Stimulated activated naive CD8-positive, alpha-beta T cell treated with anti-CD3 and anti-CD28 coated beads, Interleukin-15, amount 100 ng/mL, for 72 hours (primary cell): ENCODE measurements around the gene ACTL7B.
A peak's percentile ranks its signal among the peaks of the same experiment; 100 is the strongest.
"Not testable (repeated sequence)": the region's sequence is repeated elsewhere in the genome, so short reads cannot be mapped to it uniquely, and the experiment has no call there.

Source experiments
- ATAC-seq: fragments of 150-1000 bp; cut with Tn5 transposase; 2 replicates; pipeline ENCODE4 v1.10.0; 2021; ENCODE audit warnings: mild to moderate bottlenecking, moderate library complexity
- DNase-seq, 2 donors: peaks; one replicate each; pipeline ENCODE4 v3.0.0; 2021 to 2022
- H3K27ac Mint-ChIP-seq, 2 donors: one replicate each; pipeline ENCODE4 v1.8.0; 2022; ENCODE audit warnings: mild to moderate bottlenecking in 2 of 2, mixed read lengths in 2 of 2, moderate library complexity in 2 of 2
- H3K27me3 Mint-ChIP-seq: one replicate; pipeline ENCODE4 v1.8.0; 2022; ENCODE audit warnings: mixed read lengths
- H3K4me1 Mint-ChIP-seq: one replicate; pipeline ENCODE4 v1.8.0; 2022; ENCODE audit warnings: mild to moderate bottlenecking, mixed read lengths
- H3K4me3 Mint-ChIP-seq, 2 donors: one replicate each; pipeline ENCODE4 v1.8.0; 2022; ENCODE audit warnings: mild to moderate bottlenecking in 2 of 2, mixed read lengths in 2 of 2, moderate library complexity in 1 of 2
- H3K9me3 Mint-ChIP-seq, 2 donors: one replicate each; pipeline ENCODE4 v1.8.0; 2022; ENCODE audit warnings: mixed read lengths in 2 of 2

The ACTL7B gene, protein sequence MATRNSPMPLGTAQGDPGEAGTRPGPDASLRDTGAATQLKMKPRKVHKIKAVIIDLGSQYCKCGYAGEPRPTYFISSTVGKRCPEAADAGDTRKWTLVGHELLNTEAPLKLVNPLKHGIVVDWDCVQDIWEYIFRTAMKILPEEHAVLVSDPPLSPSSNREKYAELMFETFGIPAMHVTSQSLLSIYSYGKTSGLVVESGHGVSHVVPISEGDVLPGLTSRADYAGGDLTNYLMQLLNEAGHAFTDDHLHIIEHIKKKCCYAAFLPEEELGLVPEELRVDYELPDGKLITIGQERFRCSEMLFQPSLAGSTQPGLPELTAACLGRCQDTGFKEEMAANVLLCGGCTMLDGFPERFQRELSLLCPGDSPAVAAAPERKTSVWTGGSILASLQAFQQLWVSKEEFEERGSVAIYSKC

DNA sequence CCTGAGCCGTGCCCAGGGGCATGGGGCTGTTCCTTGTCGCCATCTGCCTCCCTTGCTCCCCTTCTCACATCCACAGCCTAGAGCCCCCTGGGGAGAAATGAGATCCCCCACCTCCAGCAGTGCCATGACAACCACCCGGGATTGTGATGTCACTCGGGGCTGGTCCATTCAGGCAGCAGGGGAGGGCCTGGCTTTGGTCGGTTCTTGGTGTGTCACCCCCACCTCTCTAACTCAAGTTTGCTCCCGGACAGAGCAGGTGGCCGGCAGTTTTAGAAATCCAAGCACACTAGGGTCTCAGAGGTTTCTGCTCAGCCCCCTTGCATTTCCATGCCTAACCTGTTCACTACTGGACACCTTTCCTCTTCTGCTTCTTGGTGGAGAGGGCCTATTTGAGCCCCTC lies at the start of gene ACTL7B:
TSS of gene ACTL7B (minus strand) at position 99 of the 400 bp plus-strand sequence. CDS start at position 43, 56 bp downstream.
- no peak for DNase-seq
- Mint-ChIP-seq H3K27ac (no peak within 1 kb of the TSS), H3K4me3 (no peak within 1 kb of the TSS), H3K27me3 (no peaks in the 10 kb centered on the region), H3K4me1 (peaks cover 10% of the 10 kb centered on the region), H3K9me3 (no peaks in the 10 kb centered on the region)
- ATAC-seq = no peak

DNA sequence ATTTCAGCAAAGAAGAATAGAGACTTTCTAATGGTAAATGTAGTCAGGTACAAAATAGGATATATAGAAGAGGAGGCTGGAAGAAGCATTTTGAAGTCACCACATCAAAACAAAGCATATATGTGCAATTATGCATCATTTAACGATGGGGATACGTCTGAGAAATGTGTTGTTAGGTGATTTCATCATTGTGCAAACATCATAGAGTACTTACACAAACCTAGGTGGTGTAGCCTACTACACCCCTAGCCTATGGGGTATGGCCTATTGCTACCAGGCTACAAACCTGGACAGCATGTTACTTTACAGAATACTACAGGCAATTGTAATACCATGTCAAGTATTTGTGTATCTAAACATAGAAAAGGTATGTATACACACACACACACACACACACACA lies 49.7 kb upstream of the ACTL7B start:
- Mint-ChIP-seq H3K9me3 (no peaks in the 10 kb centered on the region), H3K27me3 (no peaks in the 10 kb centered on the region), H3K4me3 (no peak overlapping the region), H3K27ac (no peak overlapping the region), H3K4me1 (no peaks in the 10 kb centered on the region)
- ATAC-seq (no peak), DNase-seq (no peak)

DNA sequence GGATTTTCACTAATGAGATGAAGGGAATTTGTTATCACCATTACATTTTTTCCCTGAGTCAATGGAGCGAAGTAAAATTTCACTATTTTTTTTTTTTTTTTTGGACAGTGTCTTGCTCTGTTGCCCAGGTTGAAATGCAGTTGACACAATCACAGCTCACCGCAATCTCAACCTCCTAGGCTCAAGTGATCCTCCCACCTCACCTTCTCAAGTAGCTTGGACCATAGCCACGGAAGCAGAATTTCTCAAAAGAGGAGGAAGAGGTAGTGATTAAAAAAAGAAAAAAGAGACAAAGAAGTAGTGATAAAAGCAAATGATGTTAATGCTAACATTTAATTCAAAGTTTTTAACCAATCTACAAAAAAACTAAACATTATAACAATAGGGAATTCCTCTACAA lies 48.4 kb upstream of the ACTL7B start:
- H3K27me3 Mint-ChIP-seq = no peaks in the 10 kb centered on the region
- H3K4me3 Mint-ChIP-seq = no peak overlapping the region
- DNase-seq (no peak), ATAC-seq (no peak)
- no peaks in the 10 kb centered on the region for H3K9me3 Mint-ChIP-seq
- peak overlapping the region in 1 of 2 donors; percentile 28 for H3K27ac Mint-ChIP-seq
- H3K4me1 Mint-ChIP-seq = no peaks in the 10 kb centered on the region

DNA sequence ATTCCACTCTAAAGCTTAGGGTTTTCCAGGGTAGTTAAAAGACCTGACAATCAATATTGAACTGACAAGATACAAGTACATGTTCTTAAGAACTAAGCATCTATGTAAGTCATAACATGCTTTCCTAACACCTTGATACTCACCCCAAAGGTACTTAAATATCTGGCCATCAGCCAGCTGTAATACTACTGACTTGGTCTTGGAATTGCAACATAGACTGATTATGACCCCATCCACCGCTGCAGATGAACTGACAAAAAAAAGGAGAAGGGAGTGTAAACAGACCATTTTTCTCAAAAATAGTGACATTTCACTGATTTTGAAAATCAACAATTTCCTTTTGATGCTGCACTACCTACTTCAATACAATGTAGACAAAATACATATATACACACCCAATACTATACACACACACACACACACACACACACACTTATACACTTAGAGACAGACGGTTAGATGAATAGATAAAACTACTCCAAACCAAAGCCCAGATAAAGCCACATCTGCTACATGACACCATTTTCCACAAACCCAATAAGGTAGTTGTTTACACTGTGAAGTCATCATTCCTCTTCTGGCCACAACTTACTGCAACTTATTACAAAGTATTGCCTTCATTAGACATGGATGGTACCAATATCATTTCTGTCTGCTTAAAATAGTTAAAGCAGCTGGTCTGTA lies 47.8 kb upstream of the ACTL7B start:
- H3K27me3 Mint-ChIP-seq = no peaks in the 10 kb centered on the region
- H3K9me3 Mint-ChIP-seq = no peaks in the 10 kb centered on the region
- DNase-seq (no peak), ATAC-seq (no peak)
- H3K27ac Mint-ChIP-seq = no peak overlapping the region
- H3K4me3 Mint-ChIP-seq = no peak overlapping the region
- no peaks in the 10 kb centered on the region for H3K4me1 Mint-ChIP-seq

DNA sequence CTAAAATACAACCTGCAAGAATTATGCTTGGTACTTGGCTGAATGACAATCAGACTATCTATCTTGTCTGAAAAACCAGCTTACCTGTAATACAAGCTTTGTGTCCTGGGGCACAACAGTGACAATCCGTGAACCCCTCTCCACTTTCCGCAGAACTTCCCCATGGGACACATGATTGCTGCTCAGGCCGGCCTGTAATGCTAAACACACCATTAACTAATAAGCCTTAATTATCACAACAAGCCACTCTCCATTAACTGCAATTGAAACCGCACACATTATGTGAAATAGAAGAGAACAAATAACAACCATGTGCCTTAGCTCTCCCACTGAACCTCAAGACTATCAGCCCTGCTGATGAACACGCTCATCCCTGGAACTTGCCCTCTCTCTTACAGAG lies 44.4 kb upstream of the ACTL7B start:
- no peaks in the 10 kb centered on the region for H3K4me1 Mint-ChIP-seq
- no peaks in the 10 kb centered on the region for H3K9me3 Mint-ChIP-seq
- H3K4me3 Mint-ChIP-seq = no peak overlapping the region
- H3K27ac Mint-ChIP-seq = no peak overlapping the region
- no peaks in the 10 kb centered on the region for H3K27me3 Mint-ChIP-seq
- DNase-seq (no peak), ATAC-seq (no peak)

DNA sequence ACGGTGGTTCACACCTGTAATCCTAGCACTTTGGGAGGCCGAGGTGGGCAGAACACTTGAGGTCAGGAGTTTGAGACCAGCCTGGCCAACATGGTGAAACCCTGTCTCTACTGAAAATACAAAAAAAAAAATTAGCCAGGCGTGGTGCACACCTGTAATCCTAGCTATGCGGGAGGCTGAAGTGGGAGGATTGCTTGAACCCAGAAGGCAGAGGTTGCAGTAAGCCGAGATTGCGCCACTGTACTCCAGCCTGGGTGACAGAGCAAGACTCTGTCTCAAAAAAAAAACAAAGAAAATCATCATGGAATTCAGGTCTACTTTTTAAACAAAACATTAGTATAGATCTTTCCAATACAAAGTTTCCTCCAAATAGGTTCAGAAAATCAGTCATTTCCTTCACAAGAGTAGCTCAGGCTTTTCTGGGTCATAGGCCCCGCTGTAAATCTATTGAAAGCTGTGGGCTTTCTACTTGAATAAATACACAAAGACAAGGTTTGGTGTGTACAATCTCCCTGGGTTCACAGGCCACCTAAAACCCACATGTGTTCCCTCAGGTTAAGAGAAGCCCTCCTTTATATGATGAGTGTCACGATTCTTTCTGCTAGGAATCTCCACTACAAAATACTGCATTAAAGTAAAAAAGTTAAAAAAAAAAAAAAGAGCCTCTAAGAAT lies 43.4 kb upstream of the ACTL7B start:
- H3K27me3 Mint-ChIP-seq, H3K27ac Mint-ChIP-seq, ATAC-seq, H3K4me1 Mint-ChIP-seq, H3K4me3 Mint-ChIP-seq, DNase-seq, H3K9me3 Mint-ChIP-seq: not testable (repeated sequence)

DNA sequence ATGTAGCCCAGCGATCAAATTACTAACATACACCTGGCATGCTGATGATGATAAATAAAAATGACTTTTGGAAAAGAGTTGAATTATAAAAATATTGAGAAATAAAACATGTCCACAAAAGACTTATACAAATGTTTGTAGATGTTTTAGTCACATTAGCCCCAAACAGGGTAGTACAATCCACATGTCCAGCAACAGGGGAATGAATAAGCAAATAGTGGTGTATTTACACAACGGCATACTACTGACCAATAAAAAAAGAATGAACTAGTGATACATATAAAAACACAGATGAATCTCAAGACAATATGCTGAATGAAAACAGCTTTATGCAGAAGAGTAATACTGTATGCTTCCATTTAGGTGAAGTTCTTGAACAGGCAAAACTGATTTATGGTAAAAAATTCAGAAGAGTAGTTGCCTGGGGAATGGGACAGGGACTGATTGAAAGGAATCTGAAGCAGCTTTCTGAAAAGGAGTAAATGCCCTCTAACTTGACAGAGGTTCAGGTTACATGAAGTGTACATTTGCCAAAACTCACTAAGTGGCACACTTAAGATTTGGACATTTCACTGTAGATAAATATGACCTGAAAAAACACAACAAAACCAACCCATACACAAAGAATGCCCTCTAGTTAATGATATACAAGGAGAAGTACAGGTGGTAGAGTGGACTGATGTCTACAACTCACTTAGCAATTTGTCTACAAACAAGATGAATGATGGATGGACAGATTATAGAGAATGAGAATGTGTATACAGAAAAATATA lies 41.7 kb upstream of the ACTL7B start:
- Mint-ChIP-seq H3K27ac (no peak overlapping the region), H3K4me1 (no peaks in the 10 kb centered on the region), H3K4me3 (no peak overlapping the region), H3K9me3 (no peaks in the 10 kb centered on the region), H3K27me3 (no peaks in the 10 kb centered on the region)
- DNase-seq = no peak
- no peak for ATAC-seq

DNA sequence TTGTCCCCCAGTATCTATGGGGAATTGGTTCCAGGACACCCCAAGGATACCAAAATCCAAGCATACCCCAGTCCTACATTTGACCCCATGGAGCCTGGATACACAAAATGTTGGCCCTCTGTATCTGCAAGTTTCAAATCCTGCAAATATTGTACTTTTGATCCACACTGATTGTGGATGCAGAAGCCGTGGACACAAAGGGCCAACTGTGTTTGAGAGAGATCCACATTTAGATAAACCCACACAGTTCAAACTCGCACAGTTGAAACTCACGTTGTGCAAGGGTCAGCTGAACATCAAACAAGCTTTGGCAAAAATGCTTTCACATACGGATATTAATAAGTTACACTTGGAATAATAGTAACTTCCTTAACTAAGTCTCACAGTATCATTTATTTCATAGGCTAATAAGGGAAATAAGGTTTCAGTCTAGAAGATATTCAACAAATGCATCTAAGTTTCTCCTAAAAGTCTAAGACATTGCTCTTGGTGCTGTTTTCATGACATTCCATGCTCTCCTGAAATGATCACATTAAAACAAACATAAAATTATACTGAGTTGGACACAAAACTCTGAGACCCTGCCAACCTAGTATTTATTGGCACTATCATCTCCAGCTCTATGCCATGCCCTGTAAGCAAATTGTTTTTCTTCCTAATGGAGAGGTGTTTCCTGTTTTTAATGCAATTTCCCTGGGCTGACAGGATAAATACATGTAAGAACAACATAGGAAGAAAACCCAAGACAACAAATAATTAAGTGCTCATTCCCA lies 38.6 kb upstream of the ACTL7B start:
- Mint-ChIP-seq H3K27ac (no peak overlapping the region), H3K27me3 (no peaks in the 10 kb centered on the region), H3K4me3 (no peak overlapping the region), H3K9me3 (no peaks in the 10 kb centered on the region), H3K4me1 (no peaks in the 10 kb centered on the region)
- DNase-seq (no peak), ATAC-seq (no peak)

DNA sequence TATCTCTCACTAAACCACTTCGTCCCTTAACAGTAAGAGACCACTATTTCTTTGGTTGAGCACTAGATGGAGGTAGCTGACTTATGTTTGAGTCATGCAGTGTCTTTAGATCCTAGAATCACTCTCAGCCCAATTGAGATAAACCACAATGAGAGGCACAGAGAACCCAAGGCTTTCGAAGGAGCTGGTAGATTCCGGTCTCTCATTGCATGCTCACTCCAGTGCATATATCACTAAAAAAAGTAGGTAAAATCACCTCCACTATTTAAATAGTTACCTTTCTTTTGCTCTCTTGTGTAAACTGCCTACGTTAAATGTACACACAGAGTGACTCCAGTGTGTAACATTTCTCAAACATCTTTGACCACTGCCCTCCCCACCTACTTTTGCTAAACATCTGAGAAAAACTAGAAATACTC lies 33.9 kb upstream of the ACTL7B start:
- no peak overlapping the region for H3K27ac Mint-ChIP-seq
- H3K27me3 Mint-ChIP-seq = no peaks in the 10 kb centered on the region
- no peak overlapping the region for H3K4me3 Mint-ChIP-seq
- no peaks in the 10 kb centered on the region for H3K9me3 Mint-ChIP-seq
- H3K4me1 Mint-ChIP-seq = peaks cover 22% of the 10 kb centered on the region
- DNase-seq (no peak), ATAC-seq (no peak)

DNA sequence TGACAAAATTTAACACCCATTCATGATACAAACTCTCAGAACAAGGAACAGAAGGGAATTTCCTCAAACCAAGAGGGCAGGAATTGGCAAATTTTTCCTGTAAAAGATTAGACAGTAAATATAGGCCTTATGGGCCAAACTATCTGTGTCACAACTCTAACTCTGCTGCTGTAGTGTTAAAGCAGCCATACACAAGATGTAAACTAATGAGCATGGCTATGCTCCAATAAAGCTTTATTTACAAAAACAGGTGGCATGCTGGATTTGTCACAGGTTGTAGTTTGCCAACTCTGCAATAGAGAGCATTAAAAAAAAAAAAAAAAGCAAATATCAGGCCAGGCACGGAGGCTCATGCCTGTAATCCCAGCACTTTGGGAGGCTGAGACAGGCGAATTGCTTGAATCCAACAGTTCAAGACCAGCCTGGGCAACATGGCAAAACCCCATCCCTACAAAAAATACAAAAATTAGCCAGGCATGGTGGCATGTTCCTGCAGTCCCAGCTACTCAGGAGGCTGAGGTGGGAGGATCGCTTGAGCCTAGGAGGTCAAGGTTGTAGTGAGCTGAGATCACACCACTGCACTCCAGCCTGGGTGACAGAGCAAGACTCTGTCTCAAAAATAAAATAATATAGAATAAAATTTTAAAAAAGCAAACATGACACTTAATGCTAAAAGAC lies 30.9 kb upstream of the ACTL7B start:
- not testable (repeated sequence) for ATAC-seq
- H3K27ac Mint-ChIP-seq = peak overlapping the region; percentile 88 to 92

DNA sequence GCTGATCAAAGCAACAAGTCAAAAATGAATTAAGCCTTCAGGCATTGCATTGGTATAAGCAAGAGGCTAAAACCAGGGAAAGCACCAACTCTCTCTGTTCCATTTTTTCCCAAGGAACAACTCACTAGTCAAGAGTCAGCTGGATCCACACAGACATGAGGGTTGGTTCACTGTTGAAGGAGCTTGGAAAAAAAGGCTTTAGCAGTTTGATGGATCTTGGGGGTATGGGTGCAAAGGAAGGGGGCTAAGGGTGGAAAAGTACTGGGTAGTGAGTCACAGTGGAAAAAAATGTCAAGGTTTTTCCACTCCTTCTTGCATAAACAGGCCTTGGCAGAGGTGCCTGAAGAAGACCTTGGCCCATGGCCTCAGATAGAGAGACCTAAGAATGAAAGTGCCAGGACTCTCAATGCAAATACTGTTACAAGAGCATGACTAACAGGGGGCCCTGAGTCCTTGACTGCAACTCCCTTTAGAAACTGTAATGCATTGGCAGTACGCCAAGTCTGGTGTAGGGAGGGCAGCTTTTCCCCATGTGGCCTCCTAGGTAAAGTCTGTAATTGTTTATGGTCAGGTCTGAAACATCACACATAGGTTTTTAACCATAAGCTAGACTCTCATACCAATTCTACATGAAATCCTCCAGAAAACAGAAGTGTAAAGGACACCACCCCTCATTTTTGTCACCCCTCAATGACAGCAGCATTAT lies 30.0 kb upstream of the ACTL7B start:
- peak; percentile 100 for ATAC-seq
- Mint-ChIP-seq H3K4me3 (peak overlapping the region; percentile 46 to 62), H3K27ac (peak overlapping the region; percentile 88 to 92)

More for the DNA sequence above, 30.9 kb upstream of the ACTL7B start:
- Mint-ChIP-seq H3K4me1 (peaks cover 23% of the 10 kb centered on the region), H3K4me3 (peak overlapping the region in 1 of 2 donors; percentile 46)
- not testable (repeated sequence) for H3K9me3 Mint-ChIP-seq, DNase-seq, H3K27me3 Mint-ChIP-seq

DNA sequence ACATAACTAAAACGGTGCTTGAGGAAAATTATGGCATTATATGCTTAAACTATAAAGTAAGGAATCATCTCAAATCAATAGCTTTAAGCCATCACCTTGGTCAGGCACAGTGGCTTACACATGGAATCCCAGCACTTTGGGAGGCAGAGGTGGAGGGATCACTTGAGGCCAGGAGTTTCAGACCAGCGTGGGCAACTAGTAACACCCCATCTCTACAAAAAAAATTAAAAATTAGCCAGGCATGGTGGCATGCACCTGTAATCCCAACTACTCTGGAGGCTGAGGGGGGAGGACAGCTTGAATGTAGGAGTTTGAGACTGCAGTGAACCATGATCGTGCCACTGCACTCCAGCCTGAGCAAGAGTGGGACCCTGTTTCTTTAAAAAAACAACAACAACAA lies 28.9 kb upstream of the ACTL7B start:
- H3K4me3 Mint-ChIP-seq = peak overlapping the region; percentile 46 to 62
- H3K4me1 Mint-ChIP-seq = peaks cover 23% of the 10 kb centered on the region
- H3K9me3 Mint-ChIP-seq = no peaks in the 10 kb centered on the region
- ATAC-seq (no peak), DNase-seq (no peak)
- H3K27ac Mint-ChIP-seq = peak overlapping the region; percentile 79 to 93
- H3K27me3 Mint-ChIP-seq = no peaks in the 10 kb centered on the region

More for the DNA sequence above, 30.0 kb upstream of the ACTL7B start:
- DNase-seq = peak; percentile 62 to 84
- Mint-ChIP-seq H3K9me3 (no peaks in the 10 kb centered on the region), H3K27me3 (no peaks in the 10 kb centered on the region), H3K4me1 (peaks cover 23% of the 10 kb centered on the region)

DNA sequence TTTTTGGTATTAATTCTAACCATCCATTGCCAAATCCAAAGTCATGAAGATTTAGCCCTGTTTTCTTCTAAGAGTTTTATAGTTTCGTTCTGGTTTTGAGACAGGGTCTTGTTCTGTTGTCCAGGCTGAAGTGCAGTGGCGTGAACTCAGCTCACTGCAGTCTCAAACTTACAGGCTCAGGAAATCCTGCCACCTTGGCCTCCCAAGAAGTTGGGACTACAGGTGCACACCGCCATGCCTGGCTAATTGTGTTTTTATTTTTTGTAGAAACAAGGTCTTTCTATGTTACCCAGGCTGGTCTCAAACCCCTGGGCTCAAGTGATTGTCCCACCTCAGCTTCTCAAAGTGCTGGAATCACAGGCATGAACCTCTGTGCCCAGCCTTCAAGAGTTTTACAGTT lies 27.3 kb upstream of the ACTL7B start:
- no peaks in the 10 kb centered on the region for H3K9me3 Mint-ChIP-seq
- peaks cover 23% of the 10 kb centered on the region for H3K4me1 Mint-ChIP-seq
- no peak overlapping the region for H3K4me3 Mint-ChIP-seq
- H3K27ac Mint-ChIP-seq = no peak overlapping the region
- DNase-seq (no peak), ATAC-seq (no peak)
- no peaks in the 10 kb centered on the region for H3K27me3 Mint-ChIP-seq
